ENCODE data around the gene TMEFF2.

The TMEFF2 gene

GRCh38 chr2:192005211-192005610 lies 189.5 kb downstream of the TMEFF2 start:
- no peak for DNase-seq

GRCh38 chr2:192004188-192004963 lies 190.4 kb downstream of the TMEFF2 start:
- no peak for DNase-seq

- DNase-seq: no peak
These were observed 192.3 kb downstream of the TMEFF2 start for GRCh38 chr2:192002418-192002817.

DNA sequence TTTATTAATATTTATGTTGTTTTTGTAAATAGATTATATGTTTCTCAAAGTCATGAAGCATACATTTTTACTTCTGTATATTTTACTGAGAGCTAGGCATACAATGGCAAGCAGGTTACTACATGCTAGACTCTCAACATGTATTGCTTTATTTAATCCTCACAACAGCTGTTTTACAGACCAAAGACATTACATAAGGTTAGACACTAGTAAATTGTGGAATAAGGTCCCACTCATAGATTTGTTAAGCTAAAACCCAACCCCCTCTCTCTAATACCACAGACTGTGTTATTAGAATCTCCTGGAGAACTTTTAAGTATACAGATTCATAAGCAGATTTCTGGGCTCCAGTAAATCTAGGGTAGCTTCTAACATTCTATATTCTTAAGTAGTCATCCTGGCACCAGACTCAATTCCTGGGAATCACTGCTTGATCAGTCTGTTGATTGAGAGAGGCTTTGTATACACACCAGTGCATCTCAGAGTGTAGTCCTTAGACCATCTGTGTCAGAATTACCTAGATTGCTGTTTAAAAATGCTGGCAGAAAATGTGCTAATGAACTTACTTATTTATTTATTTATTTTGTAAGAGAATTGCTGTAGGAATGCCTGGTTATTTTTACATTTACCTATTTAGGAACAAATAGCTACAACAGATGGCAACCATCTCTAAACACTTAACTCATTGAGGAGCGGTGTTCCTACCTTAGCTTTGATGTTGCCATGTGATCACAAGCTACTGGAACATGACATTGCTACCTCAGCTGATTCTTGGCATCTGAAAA lies 194.3 kb downstream of the TMEFF2 start:
- no peak for DNase-seq

DNA sequence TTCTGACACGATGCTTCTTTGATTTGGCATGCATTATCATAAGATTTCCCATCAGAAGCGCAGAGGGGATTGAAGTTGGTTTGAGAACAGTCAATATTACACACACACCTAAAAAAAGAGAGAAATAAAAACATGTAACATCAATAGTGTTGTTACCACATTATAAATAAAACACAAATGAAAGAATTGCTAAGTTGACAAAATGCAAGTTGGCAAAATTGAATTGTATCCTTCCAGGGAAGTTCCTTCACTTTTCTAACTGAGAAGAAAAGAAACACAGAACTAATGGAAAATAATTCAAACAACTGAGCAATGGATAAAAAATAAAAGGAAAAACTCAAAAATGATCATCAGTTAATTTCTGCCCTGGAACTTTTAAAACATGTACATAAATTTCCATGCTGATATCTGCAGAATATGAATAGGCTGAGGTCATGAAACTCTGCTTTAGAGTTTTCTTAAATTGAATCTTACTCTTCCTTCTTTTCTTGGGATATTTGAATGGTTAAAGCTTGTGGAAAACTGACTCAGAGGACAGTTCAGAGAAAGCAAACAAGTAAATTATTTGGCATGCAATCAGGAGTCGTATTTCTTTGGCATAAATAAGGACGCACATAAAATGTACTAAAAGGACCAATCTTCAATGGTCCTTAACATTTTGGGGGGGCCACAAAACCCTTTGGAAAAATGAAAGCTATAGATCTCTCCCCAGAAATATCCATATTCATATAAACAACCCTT lies 195.5 kb downstream of the TMEFF2 start:
- DNase-seq: no peak

DNA sequence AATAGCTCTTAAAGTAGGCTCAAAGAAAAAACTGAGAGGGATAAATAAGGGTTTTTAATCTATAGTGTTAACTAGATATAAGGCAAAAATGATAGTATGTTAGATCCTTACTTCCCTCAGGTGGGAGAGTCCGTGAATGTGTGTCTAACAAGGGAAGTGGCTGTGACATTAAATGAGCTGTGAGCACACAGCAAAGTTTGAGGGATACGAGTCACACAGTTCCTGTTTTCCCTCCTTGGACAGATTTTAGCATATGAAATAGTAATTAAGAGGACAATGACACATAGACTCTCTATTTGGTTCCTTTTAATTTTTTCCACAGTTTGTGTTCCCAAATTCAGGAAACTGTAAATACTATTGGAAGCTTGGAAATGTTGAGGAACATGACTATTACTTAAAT lies 199.4 kb downstream of the TMEFF2 start:
- DNase-seq: no peak

DNA sequence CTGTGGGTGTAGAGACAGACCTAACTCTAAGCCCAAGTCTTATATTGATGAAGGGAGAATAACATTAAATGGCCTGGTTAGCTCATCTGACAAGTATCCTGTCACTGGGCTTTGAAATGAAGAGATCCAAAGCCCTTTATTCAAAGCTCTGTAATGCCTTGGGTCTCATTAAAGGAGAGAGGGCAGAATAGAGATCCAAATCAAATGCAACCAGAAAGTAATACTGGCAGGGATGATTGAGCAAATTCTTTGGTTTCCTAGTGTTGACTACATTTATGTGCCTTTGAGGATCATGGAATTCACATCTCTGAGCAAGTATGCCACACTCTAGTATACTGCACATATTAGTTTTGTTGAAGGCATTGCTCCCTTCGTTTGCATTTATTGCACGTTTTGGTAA lies 200.0 kb downstream of the TMEFF2 start:
- DNase-seq: no peak

GRCh38 chr2:191991442-191991841 lies 203.3 kb downstream of the TMEFF2 start:
- DNase-seq: no peak

DNA sequence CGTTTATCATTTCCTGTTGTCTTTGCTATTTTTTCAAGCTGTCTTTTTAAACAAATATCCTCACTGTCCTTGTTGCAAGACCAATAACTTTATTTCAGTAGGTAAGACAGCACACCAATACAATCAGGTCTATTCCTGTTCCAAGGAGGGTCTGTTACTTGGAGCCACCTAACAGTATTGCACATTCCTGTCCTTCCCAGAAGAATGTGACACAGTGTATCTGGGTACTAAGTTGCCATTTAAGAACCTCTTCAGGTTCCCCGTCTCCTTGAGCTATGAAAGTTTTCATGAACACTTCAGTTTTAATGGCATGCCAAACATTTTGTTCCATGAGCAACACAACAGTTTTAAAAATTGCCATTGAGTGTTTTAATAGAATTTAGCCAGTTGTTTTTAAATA lies 209.0 kb downstream of the TMEFF2 start:
- no peak for DNase-seq

GRCh38 chr2:191983591-191983990 lies 211.1 kb downstream of the TMEFF2 start:
- DNase-seq: no peak

DNA sequence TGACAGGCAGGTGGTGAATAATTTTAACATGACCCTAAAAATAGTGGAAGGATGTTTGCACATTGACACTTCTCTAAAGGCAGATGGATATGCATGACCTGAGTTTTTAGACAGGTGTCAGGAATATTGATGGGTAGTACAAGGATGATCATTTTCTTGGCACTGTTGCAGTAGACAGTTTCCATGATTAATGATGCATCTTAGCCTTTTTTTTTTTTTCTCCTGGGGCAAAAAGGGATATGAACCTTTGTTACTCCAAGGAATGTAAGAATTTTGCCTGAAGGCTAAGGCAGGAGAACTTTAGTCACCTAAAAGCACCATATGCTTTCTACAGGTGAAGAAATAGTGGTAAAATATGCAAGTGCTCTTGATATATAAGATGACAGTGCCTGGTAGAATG lies 211.5 kb downstream of the TMEFF2 start:
- no peak for DNase-seq

GRCh38 chr2:191981706-191982105 lies 213.0 kb downstream of the TMEFF2 start:
- no peak for DNase-seq

- DNase-seq: no peak
These were observed 214.2 kb downstream of the TMEFF2 start for GRCh38 chr2:191980483-191980882.

GRCh38 chr2:191979221-191979730 lies 215.5 kb downstream of the TMEFF2 start:
- no peak for DNase-seq

- no peak for DNase-seq
These were observed 217.0 kb downstream of the TMEFF2 start for GRCh38 chr2:191977754-191978153.

GRCh38 chr2:191976436-191976835 lies 218.3 kb downstream of the TMEFF2 start:
- no peak for DNase-seq

- no peak for DNase-seq
These were observed 220.1 kb downstream of the TMEFF2 start for GRCh38 chr2:191974676-191975075.

GRCh38 chr2:191970867-191971266 lies 223.9 kb downstream of the TMEFF2 start:
- no peak for DNase-seq

GRCh38 chr2:191968120-191968519 lies 226.6 kb downstream of the TMEFF2 start:
- no peak for DNase-seq

GRCh38 chr2:191965733-191966132 lies 229.0 kb downstream of the TMEFF2 start:
- DNase-seq: no peak

DNA sequence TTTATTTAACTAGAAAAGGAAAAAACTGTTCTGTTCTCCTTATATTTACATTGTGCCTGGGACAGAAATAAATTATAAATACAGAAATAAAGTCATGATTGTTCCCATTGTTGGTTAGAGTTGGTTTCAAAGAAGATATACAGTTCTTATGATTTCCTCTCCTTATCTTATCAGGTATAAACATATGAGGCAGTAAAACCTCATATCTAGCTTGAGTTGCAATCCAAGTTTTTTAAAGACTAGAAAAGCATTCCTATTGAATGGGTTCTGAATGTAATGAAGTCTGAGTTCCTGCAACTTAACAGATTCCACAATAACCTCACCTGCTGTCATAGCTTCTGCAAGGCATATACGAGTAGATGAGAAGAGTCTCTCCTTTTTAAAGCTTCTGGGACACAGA lies 233.2 kb downstream of the TMEFF2 start:
- no peak for DNase-seq

GRCh38 chr2:191959209-191959608 lies 235.5 kb downstream of the TMEFF2 start:
- DNase-seq: no peak
